ENCODE data around the gene SMPD3.
"Not testable (repeated sequence)": the region's sequence is repeated elsewhere in the genome, so short reads cannot be mapped to it uniquely, and the experiment has no call there.

Gene SMPD3

GRCh38 chr16:68448360-68448970, at the start of gene SMPD3:
Gene SMPD3, minus strand, starts transcription at chr16:68448508. Its CDS starts 76,327 bp downstream, at chr16:68372181.
- DNase-seq (ENCODE audit: low read depth) = peak; percentile 93

GRCh38 chr16:68496689-68497088, 48.4 kb upstream of the SMPD3 start:
- no peak for DNase-seq (ENCODE audit: low read depth)

- not testable (repeated sequence) for DNase-seq (ENCODE audit: low read depth)
Measured at GRCh38 chr16:68494261-68494660, 46.0 kb upstream of the SMPD3 start.

- DNase-seq (ENCODE audit: low read depth) = no peak
Measured at GRCh38 chr16:68493412-68494070, 45.2 kb upstream of the SMPD3 start.

GRCh38 chr16:68492543-68493411, 44.5 kb upstream of the SMPD3 start:
- DNase-seq (ENCODE audit: low read depth) = no peak

- DNase-seq (ENCODE audit: low read depth) = no peak
Measured at GRCh38 chr16:68492151-68492542, 43.8 kb upstream of the SMPD3 start.

- DNase-seq (ENCODE audit: low read depth) = no peak
Measured at GRCh38 chr16:68491576-68491950, 43.3 kb upstream of the SMPD3 start.

- DNase-seq (ENCODE audit: low read depth) = no peak
Measured at GRCh38 chr16:68490829-68491575, 42.7 kb upstream of the SMPD3 start.

- no peak for DNase-seq (ENCODE audit: low read depth)
Measured at GRCh38 chr16:68490358-68490757, 42.0 kb upstream of the SMPD3 start.

- DNase-seq (ENCODE audit: low read depth) = no peak
Measured at GRCh38 chr16:68488554-68488953, 40.2 kb upstream of the SMPD3 start.

GRCh38 chr16:68487669-68488068, 39.4 kb upstream of the SMPD3 start:
- DNase-seq (ENCODE audit: low read depth) = no peak

- no peak for DNase-seq (ENCODE audit: low read depth)
Measured at GRCh38 chr16:68487203-68487514, 38.9 kb upstream of the SMPD3 start.

GRCh38 chr16:68486502-68487202, 38.3 kb upstream of the SMPD3 start:
- no peak for DNase-seq (ENCODE audit: low read depth)

GRCh38 chr16:68481636-68482035, 33.3 kb upstream of the SMPD3 start:
- DNase-seq (ENCODE audit: low read depth) = no peak

GRCh38 chr16:68480084-68480995, 32.0 kb upstream of the SMPD3 start:
- DNase-seq (ENCODE audit: low read depth) = no peak

- no peak for DNase-seq (ENCODE audit: low read depth)
Measured at GRCh38 chr16:68479271-68479670, 31.0 kb upstream of the SMPD3 start.

GRCh38 chr16:68478526-68479250, 30.4 kb upstream of the SMPD3 start:
- DNase-seq (ENCODE audit: low read depth) = no peak

GRCh38 chr16:68475071-68475470, 26.8 kb upstream of the SMPD3 start:
- no peak for DNase-seq (ENCODE audit: low read depth)

GRCh38 chr16:68473358-68474070, 25.2 kb upstream of the SMPD3 start:
- no peak for DNase-seq (ENCODE audit: low read depth)

Data from stimulated activated CD8-positive, alpha-beta memory T cell treated with anti-CD3 and anti-CD28 coated beads, Interleukin-12 subunit alpha, Interleukin-12 subunit beta, amount 100 ng/mL, for 4 hours (primary cell).